ACHN (cell line): Measurements from ENCODE around the gene FZR1.
"Not testable (repeated sequence)": the region's sequence is repeated elsewhere in the genome, so short reads cannot be mapped to it uniquely, and the experiment has no call there.

ENCODE experiments used
- DNase-seq: peaks from one replicate; pipeline ENCODE4 v3.0.0-alpha.2; 2015
- in situ Hi-C: cut with HindIII; loops from 2 replicates; pipeline ENCODE4 v1.10.0; 2017; ENCODE audit warnings: low sequenced_read_pairs, low pct_ligation_motif_present, low pct_unique_long_range_greater_than_20kb

FZR1 gene

DNA sequence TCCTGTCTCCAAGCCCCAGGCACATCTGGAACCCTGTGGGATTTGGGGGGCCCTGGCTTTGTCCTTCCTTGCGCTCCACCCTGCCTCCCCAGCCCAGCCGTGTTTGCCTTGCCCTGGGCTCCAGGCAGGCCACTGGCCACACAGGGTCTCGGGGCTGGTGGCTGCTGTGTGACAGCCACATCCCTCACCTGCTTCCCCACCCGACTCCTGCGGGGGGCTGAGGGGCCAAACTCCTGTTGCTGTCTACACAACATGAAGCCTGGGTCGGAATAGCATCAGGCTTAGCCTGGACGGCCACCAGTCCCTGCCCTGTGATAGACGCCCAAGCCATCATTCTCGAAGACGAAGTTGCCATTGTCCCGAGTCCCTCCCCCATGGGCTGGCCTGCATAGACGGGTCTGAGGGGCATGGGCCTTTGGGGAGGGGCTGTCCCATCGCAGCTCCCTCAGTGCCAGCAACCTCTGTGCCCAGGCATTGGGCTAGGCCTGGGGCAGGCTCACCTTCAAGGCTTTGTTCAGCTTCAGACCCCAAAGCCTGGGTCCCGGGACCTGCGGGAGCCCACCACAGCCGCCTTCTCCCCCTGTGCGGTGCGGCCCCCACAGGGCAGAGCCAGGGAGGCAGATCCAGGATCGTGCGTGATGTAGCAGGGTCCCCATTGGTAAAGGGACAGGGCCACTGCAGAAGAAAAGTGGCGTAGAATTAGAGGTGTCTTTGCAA, 17.4 kb downstream of the FZR1 start:
- in situ Hi-C loops: no loop called here
- no peak for DNase-seq

DNA sequence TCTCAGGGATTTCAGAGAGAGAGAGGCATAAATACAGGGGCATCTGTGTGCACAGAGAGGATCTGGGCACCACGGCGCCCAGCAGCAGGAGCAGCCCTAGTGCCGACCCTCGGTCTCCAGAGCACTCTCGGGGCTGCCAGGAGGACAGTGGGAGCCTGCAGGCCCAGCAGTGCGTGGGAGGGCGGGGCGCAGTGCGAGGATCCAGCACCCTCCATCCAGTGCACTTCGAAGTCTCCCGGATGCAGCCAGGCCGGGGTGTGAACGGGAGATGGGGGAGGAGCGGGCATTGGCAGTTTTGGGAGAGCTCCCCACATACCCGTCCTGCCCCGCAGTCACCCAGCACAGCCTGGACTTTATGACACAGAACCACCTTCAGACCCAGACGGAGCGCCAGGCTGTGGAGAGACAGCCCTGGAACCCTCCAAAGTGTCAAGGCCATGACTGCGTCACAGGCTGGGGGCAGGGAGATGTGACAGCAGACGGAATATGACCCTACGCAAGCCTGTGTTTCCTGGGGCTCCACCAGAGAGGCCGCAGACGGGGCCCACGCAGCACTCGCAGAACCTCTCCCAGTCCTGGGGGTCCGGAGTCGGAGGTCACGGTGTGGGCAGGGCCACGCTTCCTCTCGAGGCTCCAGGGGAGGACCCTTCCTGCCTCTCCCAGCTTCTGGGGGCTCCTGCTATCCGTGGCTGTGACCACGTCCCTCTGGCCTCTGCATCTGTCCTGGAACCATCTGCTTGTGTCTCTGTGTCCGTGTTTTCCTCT, 18.1 kb downstream of the FZR1 start:
- in situ Hi-C loops: no loop called here
- DNase-seq: no peak

DNA sequence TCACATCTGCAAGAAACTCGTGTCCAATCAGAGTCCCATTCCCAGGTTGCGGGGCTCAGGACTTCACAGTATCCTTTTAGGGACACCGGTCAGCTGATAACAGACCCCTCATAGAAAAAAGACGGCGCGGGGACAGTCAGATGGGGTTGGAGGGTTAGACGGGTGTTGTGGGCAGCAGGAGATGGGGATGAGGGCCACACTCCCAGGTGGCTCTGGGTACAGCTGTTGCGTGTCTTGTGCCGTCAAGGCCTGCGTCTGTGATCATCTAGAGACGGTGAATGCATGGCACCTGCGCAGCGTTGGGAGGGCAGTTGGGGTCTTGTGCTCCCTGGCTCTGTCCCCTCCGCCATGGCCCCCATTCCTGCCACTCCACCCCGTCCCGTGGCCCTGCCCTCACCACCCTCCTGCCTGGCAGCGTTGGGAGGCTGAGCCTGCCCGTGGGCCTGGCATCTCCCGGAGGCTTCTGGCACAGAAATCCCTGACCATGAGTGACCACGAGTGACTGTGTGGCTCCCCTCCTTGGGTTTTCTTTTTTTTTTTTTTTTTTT, 18.9 kb downstream of the FZR1 start:
- no peak for DNase-seq
- in situ Hi-C loops: no loop called here

DNA sequence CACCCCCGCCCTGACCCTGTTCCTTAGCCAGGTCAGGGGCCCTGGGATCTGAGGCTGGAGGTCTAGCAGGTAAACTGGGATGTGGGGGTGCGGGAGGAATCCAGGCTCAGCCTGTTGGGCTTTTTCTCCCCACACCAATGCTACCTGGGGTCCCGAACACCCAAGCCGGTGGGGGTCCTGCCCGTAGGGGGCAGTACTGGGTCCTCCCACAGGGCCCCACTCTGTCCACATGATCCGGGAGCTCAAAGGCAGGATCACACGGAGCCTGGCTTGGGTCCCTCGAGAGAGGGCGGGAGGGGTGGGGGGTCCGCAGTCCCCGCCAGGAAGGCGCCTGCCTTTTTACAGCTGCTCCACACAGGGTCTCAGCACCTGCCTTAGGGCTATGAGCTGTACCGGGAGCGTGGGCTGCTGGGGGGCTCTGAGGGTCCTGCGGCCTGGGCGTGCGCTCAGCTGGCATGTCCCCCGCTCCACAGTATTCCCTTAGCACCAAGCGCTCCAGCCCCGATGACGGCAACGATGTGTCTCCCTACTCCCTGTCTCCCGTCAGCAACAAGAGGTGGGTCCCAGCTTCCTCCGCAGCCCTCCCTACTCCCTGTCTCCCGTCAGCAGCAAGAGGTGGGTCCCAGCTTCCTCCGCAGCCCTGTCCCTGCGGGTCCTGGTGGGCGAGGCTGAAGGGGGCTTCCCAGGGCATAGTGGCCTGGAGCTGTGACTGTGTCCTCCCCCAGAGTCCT, 20.6 kb downstream of the FZR1 start:
- DNase-seq: no peak
- in situ Hi-C loops: no loop called here

DNA sequence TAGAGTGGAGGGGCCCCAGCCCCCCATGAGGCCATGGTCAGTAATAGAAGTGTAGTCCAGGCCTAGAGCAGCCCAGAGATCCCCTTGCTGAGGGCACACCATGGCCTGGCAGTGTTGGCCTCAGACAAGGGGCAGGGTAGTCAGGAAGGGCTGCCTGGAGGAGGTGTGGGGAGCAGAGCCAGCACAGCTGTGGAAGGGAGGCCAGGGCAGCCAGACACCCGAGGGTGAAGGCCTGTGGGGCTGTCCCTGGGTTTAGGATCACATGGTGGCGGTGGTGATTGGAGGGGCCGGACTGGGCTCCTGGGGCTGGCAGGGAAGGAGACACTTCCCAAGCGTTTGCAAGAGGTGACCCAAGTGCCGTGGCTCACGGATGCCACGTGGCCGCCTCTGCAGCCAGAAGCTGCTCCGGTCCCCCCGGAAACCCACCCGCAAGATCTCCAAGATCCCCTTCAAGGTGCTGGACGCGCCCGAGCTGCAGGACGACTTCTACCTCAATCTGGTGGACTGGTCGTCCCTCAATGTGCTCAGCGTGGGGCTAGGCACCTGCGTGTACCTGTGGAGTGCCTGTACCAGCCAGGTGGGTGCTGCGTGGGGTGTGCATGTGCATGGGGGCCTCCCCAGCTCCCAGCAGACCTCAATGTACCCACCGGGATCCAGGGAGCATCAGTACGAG, 21.3 kb downstream of the FZR1 start:
- in situ Hi-C loops: no loop called here

DNA sequence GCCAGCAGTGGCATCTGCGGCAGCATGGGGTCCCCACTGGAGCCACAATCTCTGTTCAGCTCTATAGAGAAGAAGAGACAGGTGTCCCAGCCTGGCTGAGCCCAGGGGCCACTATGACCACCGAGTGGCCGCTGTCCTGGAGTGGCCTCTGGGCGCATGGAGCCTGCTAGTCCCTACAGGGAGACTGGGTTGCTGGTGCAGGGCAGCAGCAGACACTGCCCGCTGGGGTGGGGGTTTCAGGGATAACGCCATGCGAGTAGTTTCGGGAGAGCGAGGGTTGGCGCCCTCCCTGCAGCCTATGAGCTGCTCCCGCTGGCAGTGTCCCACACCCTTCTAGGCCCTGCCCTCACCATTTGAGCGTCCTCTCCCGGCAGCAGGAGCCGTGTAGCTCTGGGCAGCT, 22.0 kb downstream of the FZR1 start:
- in situ Hi-C loops: no loop called here

More for the DNA sequence above, 21.3 kb downstream of the FZR1 start:
- DNase-seq: no peak

DNA sequence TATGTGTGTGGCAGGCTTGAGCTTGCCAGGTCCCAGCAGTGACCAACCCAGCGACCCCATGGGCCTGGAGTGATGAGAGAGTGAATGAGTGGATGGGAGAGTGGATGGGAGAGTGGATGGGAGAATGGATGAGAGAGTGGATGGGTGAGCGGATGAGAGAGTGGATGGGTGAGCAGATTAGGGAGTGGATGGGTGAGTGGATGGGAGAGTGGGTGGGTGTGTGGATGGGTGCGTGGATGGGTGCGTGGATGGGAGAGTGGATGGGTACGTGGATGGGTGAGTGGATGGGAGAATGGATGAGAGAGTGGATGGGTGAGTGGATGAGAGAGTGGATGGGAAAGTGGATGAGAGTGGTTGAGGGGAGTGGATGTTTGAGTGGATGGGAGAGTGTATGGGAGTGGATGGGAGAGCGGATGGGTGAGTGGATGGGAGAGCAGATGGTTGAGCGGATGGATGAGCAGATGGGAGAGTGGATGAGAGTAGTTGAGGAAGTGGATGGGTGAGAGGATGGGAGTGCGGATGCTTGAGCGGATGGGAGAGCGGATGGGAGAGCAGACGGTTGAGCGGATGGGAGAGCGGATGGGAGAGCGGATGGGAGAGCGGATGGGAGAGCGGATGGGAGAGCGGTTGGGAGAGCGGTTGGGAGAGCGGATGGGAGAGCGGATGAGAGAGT, 22.6 kb downstream of the FZR1 start:
- DNase-seq: no peak

More for the DNA sequence above, 22.0 kb downstream of the FZR1 start:
- DNase-seq: no peak

DNA sequence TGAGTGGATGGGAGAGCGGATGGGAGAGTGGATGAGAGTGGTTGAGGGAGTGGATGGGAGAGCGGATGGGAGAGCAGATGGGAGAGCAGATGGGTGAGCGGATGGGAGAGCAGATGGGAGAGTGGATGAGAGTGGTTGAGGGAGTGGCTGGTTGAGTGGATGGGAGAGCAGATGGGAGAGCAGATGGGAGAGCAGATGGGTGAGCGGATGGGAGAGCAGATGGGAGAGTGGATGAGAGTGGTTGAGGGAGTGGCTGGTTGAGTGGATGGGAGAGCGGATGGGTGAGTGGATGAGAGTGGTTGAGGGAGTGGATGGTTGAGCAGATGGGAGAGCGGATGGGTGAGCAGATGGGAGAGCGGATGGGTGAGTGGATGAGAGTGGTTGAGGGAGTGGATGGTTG, 23.2 kb downstream of the FZR1 start:
- DNase-seq, in situ Hi-C loops: not testable (repeated sequence)

More for the DNA sequence above, 22.6 kb downstream of the FZR1 start:
- in situ Hi-C loops: no loop called here

DNA sequence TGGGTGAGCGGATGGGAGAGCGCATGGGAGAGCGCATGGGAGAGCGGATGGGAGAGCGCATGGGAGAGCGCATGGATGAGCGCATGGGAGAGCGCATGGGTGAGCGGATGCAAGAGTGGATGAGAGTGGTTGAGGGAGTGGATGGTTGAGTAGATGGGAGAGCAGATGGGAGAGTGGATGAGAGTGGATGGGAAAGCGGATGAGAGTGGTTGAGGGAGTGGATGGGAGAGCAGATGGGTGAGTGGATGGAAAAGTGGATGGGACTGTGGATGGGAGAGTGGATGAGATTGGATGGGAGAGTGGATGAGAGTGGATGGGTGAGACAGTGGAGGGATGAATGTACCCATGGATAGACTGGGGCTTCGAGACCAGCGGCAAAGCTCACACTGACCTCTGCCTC, 24.3 kb downstream of the FZR1 start:
- in situ Hi-C loops: no loop called here
- DNase-seq: no peak

DNA sequence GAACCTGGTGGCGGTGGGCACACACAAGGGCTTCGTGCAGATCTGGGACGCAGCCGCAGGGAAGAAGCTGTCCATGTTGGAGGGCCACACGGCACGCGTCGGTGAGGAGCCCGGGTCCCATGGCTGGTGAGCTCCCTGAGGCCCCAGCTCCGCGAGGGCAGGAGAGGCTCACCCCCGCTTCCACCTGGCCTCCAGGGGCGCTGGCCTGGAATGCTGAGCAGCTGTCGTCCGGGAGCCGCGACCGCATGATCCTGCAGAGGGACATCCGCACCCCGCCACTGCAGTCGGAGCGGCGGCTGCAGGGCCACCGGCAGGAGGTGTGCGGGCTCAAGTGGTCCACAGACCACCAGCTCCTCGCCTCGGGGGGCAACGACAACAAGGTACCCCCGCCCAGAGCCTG, 25.6 kb downstream of the FZR1 start:
- in situ Hi-C loops: no loop called here
- DNase-seq: no peak

DNA sequence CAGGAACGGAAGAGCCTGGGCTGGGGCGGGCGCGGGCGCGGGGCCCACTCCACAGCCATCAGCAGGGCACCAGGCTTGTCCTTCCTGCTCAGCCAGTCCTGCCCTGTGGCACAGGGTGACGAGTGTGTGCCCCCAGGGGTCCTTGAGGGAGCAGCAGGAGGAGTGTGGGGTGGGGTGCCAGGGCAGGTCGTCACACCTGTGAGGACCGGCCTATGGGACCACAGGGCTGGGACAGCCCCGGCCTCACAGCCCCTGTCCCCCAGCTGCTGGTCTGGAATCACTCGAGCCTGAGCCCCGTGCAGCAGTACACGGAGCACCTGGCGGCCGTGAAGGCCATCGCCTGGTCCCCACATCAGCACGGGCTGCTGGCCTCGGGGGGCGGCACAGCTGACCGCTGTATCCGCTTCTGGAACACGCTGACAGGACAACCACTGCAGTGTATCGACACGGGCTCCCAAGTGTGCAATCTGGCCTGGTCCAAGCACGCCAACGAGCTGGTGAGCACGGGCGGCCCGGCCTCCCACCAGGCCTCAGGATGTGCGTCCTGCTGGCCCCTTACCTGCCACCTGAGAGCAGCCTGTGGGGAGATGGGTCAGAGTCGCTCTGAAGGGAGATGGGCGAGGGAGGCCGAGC, 26.2 kb downstream of the FZR1 start:
- in situ Hi-C loops: no loop called here
- no peak for DNase-seq

DNA sequence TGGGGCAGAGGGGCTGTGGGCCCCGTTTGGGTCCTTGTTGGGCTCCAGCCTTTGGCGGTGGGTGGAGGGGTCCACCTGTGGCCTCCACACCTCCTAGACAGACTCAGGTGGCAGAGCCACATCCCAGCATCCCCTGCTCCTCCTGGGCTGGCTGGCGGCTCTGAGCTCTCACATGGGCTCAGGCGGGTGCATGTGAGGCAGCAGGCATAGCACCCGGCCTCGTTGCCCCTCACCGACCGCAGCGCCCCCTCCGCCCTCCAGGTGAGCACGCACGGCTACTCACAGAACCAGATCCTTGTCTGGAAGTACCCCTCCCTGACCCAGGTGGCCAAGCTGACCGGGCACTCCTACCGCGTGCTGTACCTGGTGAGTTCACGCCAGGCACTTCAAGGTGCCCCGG, 26.9 kb downstream of the FZR1 start:
- DNase-seq: no peak
- in situ Hi-C loops: no loop called here

DNA sequence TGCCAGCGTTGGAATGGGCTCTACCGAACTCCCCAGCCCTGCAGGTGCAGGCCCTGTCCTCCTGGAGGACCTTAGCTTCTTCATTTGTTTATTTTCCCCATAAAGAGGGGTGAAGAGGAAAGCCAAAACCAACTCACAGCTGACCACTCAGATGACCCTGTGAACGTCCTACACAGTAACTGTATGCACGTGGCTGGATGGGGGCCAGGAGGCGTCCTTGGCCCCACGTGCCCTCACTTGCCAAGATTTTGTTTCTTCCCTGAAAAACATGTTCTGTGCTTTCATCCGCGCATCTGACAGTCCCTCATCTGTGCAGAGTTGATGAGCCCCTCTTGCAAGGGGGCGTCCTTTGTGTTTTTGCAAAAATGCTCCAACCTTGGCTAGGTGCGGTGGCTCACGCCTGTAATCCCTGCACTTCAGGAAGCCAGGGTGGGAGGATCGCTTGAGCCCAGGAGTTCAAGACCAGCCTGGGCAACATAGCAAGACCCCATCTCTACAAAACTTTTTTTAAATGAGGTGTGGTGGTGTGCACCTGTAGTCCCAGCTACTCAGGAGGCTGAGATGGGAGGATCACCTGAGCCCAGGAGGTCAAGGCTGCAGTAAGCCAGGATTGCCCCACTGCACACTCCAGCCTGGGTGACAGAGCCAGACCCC, 27.6 kb downstream of the FZR1 start:
- in situ Hi-C loops: no loop called here
- no peak for DNase-seq

DNA sequence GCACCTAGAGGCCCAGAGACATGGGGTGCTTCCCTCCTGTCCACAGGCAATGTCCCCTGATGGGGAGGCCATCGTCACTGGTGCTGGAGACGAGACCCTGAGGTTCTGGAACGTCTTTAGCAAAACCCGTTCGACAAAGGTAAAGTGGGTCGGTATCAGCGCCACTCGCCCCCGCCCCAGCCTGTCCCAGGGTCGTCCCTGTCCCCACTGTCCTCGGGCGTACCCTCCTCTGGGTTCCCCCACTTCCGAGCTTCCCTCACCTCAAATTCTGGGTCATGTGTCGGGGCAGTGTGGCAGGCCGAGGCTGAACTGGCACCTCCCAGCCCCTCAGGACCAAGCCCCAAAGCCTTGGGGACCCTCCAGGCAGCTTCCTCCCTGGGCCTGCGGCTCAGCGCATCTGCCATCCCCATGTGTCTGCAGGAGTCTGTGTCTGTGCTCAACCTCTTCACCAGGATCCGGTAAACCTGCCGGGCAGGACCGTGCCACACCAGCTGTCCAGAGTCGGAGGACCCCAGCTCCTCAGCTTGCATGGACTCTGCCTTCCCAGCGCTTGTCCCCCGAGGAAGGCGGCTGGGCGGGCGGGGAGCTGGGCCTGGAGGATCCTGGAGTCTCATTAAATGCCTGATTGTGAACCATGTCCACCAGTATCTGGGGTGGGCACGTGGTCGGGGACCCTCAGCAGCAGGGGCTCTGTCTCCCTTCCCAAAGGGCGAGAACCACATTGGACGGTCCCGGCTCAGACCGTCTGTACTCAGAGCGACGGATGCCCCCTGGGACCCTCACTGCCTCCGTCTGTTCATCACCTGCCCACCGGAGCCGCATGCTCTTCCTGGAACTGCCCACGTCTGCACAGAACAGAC, 28.5 kb downstream of the FZR1 start:
- no peak for DNase-seq
- in situ Hi-C loops: no loop called here

DNA sequence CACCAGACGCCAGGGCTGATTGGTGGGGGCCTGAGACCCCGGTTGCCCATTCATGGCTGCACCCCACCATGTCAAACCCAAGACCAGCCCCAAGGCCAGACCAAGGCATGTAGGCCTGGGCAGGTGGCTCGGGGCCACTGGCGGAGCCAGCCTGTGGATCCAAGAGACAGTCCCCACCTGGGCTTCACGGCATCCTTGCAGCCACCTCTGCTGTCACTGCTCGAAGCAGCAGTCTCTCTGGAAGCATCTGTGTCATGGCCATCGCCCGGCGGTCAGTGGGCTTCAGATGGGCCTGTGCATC, 29.1 kb downstream of the FZR1 start:
- DNase-seq: no peak
- in situ Hi-C loops: no loop called here

DNA sequence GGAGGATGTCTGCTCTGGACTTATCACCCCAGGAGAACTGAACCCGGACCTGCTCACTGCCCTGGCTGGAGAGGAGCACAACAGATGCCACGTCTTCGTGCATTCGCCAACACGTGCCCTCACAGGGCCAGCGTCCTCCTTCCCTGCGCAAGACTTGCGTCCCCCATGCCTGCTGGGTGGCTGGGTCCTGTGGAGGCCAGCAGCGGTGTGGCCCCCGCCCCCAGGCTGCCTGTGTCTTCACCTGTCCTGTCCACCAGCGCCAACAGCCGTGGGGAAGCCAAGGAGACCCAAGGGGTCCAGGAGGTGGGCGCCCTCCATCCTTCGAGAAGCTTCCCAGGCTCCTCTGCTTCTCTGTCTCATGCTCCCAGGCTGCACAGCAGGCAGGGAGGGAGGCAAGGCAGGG, 29.5 kb downstream of the FZR1 start:
- in situ Hi-C loops: no loop called here

DNA sequence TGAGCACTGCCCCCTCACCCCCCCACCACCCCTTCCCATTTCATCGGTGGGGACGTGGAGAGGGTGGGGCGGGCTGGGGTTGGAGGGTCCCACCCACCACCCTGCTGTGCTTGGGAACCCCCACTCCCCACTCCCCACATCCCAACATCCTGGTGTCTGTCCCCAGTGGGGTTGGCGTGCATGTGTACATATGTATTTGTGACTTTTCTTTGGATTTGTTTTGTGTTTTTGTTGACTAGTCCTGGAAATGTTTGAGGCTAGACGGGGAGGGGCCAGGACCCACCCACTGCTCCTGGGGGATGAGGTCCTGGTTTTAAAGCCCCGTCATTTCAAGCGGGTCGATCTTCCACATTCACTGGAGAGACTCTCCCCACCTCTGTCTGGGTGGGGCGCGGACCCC, 29.9 kb downstream of the FZR1 start:
- in situ Hi-C loops: no loop called here
- no peak for DNase-seq

More for the DNA sequence above, 29.5 kb downstream of the FZR1 start:
- DNase-seq: no peak
